HG03135 (cell line): ENCODE measurements around the gene TNPO2.
"Not testable (repeated sequence)": the region's sequence is repeated elsewhere in the genome, so short reads cannot be mapped to it uniquely, and the experiment has no call there.

ENCODE experiments used
- ATAC-seq: cut with Tn5 transposase; IDR thresholded peaks from one replicate; pipeline ENCODE4 v1.9.1; 2021; ENCODE audit warnings: mild to moderate bottlenecking, moderate library complexity; ENCODE audit not compliant: unreplicated experiment

Gene TNPO2

GRCh38 chr19:12678039-12678438 is 45.7 kb downstream of the TNPO2 start:
- ATAC-seq, result not testable (repeated sequence)

- no peak for ATAC-seq
Measured at GRCh38 chr19:12676928-12677327, 46.8 kb downstream of the TNPO2 start.

- no peak for ATAC-seq
Measured at GRCh38 chr19:12676384-12676792, 47.3 kb downstream of the TNPO2 start.

GRCh38 chr19:12675940-12676339 is 47.8 kb downstream of the TNPO2 start:
- ATAC-seq, result no peak

DNA sequence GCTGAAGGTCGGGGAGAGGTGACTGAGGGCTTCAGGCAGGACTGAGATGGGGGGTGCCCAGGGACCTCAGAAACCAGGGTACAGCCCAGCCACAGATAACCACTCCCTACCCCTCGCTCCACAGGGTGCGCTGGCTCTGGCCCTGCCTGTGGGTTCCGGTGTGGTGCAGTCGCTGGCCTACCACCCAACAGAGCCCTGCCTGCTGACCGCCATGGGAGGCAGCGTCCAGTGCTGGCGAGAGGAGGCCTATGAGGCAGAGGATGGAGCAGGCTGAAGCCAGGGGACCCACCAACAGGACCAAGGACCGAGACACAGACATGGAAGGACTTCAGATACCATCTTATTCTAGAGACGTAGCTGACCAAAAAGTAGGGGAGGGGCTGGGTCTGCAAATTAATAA is 48.3 kb downstream of the TNPO2 start:
- ATAC-seq, result no peak

GRCh38 chr19:12672744-12673143 is 51.0 kb downstream of the TNPO2 start:
- ATAC-seq, result no peak

DNA sequence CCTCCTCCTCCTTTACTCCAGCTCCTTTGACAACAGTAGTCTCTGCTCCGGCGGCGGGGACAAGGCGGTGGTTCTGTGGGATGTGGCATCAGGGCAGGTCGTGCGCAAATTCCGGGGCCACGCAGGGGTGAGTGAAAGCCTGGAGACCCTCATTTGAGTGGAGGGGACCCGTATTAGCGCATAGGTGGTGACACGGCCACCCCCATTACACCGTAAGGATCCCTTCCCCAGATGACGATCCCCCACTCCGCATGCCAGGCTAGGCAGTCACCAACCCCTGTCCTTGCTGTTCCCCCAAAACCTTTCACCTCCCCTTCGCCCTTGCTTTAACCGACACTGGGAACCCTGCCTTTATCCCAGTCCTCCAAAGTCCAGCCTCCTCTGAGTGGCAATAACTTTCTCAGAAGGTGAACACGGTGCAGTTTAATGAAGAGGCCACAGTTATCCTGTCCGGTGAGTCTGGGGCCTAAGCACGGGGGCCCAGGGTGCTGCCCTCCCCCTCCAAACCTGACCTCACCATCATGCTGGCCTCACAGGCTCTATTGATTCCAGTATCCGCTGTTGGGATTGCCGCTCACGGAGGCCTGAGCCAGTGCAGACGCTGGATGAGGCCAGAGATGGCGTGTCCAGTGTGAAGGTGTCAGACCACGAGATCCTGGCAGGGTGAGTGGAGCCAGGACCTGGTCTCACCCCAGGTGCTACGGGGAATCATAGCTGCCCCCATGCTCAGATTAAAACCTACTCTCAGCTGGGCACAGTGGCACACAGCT is 53.4 kb downstream of the TNPO2 start:
- no peak for ATAC-seq

DNA sequence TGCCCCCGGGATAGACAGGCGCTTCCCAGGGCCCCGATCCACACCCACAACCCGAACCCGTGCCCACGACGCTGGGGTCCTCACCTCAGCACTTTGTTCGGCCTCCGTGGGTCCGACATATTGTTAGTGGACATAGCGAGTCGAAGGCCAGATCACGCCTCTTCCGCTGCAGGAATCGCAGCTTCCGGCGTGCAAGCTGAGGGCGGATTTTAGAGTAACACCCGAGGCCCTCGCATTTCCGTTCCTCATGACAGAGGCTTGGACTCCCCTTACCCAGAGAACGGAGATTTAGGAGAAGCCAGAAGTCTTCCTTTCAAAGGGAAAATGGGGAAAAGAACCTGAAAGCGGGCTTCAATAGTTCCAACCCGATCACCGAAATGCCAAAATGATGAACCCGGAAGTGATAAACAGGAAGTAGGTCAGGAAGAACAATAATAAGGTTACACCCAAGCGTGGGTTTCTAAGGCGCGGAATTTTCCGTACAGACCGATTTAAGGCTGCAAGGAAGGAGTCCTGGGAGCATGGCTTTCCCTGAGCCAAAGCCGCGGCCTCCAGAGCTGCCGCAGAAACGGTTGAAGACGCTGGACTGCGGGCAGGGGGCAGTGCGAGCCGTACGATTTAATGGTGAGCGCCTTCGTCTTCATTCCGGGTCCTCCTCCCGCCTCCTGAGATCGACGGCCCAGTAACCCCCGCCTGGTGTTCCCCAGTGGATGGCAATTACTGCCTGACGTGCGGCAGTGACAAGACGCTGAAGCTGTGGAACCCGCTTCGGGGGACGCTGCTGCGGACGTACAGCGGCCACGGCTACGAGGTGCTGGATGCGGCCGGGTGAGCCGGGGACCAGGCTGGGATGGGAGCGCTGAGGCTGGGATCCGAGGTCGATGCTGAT is 54.2 kb downstream of the TNPO2 start:
- ATAC-seq, result no peak

GRCh38 chr19:12668932-12669269 is 54.8 kb downstream of the TNPO2 start:
- no peak for ATAC-seq

DNA sequence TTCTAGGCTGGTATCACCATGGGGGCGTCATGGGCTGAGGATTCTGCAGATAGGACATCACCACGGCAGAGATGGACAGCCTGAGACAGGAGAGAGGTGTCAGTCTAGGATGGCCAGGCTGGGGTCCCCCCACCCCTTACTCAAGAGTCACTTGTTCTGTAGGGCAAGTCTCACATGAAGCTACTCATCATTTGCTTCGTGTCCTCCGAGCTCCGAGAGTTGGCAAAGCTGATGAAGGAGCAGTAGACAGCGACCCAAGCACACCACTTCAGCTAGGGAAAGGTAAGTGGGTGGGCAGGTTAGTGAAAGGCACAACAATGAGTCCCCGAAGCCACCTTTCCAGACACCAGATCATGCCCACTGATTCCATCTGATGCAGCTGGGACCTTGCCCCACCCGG is 55.4 kb downstream of the TNPO2 start:
- ATAC-seq, result no peak

DNA sequence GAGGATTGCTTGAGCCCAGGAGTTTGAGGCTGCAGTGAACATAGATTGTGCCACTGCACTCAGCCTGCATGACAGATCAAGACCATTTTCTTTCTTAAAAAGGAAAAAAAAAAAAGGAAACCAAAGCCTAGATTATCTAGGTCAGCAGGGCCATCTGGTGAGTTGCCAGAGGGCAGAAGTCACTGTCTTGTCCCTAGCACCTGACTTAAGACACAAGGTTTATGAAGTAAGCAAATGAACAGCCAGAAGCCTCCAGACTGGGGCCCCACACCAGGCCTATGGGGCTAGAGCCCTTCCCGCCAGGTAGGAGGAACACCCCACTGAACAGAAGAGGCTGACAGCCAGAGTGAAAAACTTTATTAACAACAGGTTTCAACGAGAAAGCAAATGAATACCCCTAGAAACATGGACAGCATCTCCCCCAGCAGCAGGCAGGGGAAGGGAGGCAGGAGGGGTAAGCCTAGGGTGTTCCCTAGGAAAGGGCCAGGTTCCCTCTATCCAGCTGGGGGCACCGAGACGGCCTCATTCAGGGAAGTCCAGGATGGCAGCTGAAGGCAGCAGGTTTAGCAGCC is 55.9 kb downstream of the TNPO2 start:
- no peak for ATAC-seq

GRCh38 chr19:12666265-12667048 is 57.3 kb downstream of the TNPO2 start, which contains the start of the genes MAN2B1 and WDR83:
TSS of gene MAN2B1 (minus strand) at chr19:12666742. CDS start at chr19:12666701, 41 bp downstream.
TSS of gene WDR83 (plus strand) at chr19:12666807. CDS start at chr19:12669791, 2,984 bp downstream.
- peak; percentile 35 for ATAC-seq

DNA sequence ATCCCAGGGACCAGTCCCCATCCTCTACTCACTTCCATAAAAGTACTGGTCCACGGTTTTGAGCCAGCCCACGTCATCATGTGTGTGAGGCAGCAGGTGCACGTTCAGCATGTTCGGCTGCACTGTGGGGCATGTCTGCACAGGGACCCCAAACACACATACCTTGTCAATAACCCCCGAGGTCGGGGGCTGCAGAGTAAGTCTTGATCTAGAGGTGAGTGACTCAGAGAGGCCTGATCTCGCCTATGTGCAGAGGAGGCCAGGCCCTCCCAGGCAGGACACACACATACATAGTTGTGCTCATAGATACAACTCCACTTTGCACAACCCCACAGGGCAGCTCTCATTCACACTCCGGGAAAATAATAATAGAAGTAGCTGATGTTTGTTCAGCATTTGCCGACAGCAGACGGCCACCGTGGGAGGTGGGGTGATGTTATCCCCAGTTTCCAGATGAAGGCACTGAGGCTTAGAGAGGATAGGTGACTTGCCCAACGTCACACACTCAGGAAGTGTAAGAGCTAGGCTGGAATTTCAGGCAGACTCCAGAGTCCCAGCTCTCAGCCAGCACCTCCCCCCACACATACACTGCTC is 58.0 kb downstream of the TNPO2 start:
- no peak for ATAC-seq

DNA sequence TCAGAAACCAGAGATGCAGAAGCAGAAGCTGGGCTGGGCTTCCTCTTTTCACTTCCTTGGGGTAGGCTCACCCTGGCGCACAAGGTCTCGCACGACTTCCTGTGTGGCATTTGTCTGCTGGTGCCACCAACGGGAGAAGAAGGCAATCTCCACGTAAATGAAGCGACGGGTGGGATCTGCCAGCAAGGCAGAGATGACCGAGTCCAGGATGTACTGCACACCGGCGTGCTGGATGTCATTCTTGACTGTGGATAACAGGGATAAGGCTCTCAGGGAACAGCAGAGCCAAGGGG is 58.5 kb downstream of the TNPO2 start:
- no peak for ATAC-seq

DNA sequence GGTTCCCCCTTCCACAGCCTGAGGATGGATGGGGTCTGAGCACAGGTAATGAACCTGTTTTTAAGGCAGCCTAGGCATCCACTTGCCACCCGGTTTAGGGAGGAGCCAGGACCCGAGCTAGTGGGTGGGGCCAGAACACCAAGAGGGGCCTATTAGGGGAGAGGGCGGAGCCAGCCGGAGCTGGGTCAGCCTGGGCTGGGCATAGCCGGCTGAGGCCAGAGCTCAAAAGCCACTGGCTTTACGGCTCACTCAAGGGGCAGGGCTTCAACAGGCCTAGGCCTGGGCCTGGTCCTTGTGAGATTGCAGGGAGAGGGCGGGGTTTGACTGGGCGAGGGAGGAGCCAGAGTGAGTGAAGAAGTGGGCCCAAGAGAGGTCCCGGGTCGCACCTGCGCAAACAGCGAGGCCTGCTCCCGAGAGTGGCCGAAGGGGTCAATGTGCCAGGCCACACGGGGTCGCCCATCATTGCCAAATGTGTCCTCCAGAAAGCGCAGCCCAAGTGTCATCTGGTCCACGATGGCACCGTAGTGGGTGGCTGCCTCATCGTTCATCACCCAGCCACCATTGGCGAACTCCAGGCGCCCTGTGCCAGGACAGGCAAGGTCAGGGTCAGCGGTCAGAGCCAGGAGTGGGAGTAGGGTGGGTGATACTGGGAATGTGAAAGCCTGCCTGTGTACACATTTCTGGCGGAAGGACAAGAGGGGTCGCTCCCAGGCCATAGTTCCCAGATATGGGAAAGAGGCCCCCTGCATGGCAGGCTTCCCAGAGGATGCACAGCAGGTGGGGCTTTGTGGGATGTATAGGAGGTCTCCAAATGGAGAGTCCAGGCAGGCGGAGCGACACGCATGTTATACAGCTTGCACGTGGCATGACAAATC is 59.1 kb downstream of the TNPO2 start:
- no peak for ATAC-seq

GRCh38 chr19:12660980-12661379 is 62.8 kb downstream of the TNPO2 start:
- ATAC-seq, result no peak

GRCh38 chr19:12657966-12658365 is 65.8 kb downstream of the TNPO2 start:
- no peak for ATAC-seq

GRCh38 chr19:12656899-12657571 is 66.7 kb downstream of the TNPO2 start:
- no peak for ATAC-seq

GRCh38 chr19:12655546-12655945 is 68.2 kb downstream of the TNPO2 start:
- ATAC-seq, result no peak
